AG04449 (cell line): ENCODE data around the gene IMMP2L.

Source experiments
- CTCF ChIA-PET: fragments of 350-600 bp; formaldehyde crosslinking; extraction: SDS; loops from one replicate; lab custom pipeline; 2021; ENCODE audit warnings: antibody characterized with exemption; lab: Yijun Ruan, JAX
- POLR2A ChIA-PET: fragments of 400-600, 350-600 bp; formaldehyde crosslinking; extraction: SDS; loops from one replicate; lab custom pipeline; 2020; ENCODE audit warnings: antibody characterized with exemption, inconsistent platforms; lab: Yijun Ruan, JAX
- DNase-seq: peaks from one replicate; pipeline ENCODE4 v3.0.0-alpha.2; 2010; ENCODE audit warnings: low read depth, low spot score
- H3K4me3 ChIP-seq: 2 replicates; pipeline ENCODE4 v1.5.1; 2011; ENCODE audit warnings: low read depth, mild to moderate bottlenecking, control low read depth, low read length
- CTCF ChIP-seq: IDR thresholded peaks from one replicate; pipeline ENCODE4 v1.5.1; 2011; ENCODE audit warnings: mild to moderate bottlenecking, moderate library complexity, low read length, control low read depth, inconsistent platforms; ENCODE audit not compliant: insufficient read depth; ENCODE audit errors: missing control alignments

Gene IMMP2L

GRCh38 chr7:111051832-111052231, 510.5 kb downstream of the IMMP2L start:
- ChIA-PET POLR2A (no interaction called here), CTCF (interaction anchor here (0.8 to 1.7 kb wide), 2 partner anchors 9 to 10 kb away, joined by 3 read pairs; no protein-coding TSS in a partner anchor)
- H3K4me3 ChIP-seq: no peak overlapping the region
- TF ChIP-seq CTCF: no peak
- no peak for DNase-seq

- CTCF ChIA-PET: interaction anchor here (1.7 kb wide), 1 partner anchor 11 kb away, joined by 3 read pairs; no protein-coding TSS in a partner anchor
- H3K4me3 ChIP-seq: no peak overlapping the region
- DNase-seq: no peak
- POLR2A ChIA-PET: no interaction called here
- TF ChIP-seq CTCF: no peak
Observed at GRCh38 chr7:111050875-111051416, 511.3 kb downstream of the IMMP2L start.

- ChIA-PET CTCF (no interaction called here), POLR2A (no interaction called here)
- TF ChIP-seq CTCF: no peak
Observed at GRCh38 chr7:111049971-111050680, 512.2 kb downstream of the IMMP2L start.

GRCh38 chr7:111047595-111047994, 514.7 kb downstream of the IMMP2L start:
- no peak overlapping the region for H3K4me3 ChIP-seq
- no peak for DNase-seq
- POLR2A ChIA-PET: no interaction called here
- CTCF ChIA-PET: no interaction called here
- TF ChIP-seq CTCF: no peak

More at GRCh38 chr7:111049971-111050680, 512.2 kb downstream of the IMMP2L start:
- no peak overlapping the region for H3K4me3 ChIP-seq
- no peak for DNase-seq

GRCh38 chr7:111045449-111045848, 516.8 kb downstream of the IMMP2L start:
- DNase-seq: no peak
- no peak overlapping the region for H3K4me3 ChIP-seq
- TF ChIP-seq CTCF: no peak
- ChIA-PET CTCF (no interaction called here), POLR2A (no interaction called here)

- no peak for DNase-seq
- ChIA-PET POLR2A (no interaction called here), CTCF (no interaction called here)
- no peak for TF ChIP-seq CTCF
- no peak overlapping the region for H3K4me3 ChIP-seq
Observed at GRCh38 chr7:111043561-111043960, 518.7 kb downstream of the IMMP2L start.
